Middle frontal gyrus (tissue), 1 donor: ENCODE results near the gene BICDL1.

Experiments
- DNase-seq: peaks from one replicate; pipeline ENCODE4 v3.0.0-alpha.2; 2015; ENCODE audit warnings: low spot score; ENCODE audit errors: extremely low spot score

Gene BICDL1

DNA sequence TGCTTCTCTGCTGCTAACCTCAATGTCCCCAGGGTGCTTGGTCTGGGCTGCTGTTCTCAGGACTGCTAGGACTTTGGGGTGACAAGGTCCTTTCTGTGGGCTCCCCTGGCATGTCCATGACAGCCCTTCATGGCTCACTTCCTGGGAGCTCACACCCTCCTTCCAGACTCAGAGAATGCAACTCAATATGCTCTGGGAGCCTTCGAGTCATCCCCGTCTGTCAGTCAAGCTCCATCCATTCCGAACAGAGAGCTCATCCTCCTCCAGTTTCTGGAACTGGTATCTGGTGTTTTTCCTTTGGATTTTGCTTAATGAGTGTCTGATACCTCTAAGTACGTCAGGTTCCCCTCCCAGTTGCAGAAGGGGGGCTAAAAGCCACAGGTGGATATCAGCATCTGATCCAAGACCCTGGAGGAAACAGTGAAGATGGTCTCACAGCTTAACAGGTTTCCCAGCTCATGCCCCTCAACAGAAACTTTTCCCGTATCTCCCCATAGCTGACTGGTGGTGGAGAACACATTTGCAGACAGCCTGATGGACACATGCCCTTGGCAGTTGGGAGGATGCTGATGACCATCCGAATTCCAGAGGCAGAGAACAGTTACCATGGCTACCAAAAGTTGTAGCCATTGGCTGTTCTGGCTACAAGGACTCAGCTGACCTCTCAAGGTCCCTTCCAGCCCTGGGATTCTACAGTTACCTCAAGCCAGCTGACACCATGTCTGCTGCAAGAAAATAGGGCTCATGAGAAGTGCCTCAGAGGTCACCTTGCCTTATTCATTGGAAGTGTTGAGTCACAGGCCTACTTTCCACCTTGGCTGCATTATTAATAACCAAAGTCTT, 137.0 kb downstream of the BICDL1 start:
- DNase-seq = no peak

- DNase-seq = no peak
Measured at GRCh38 chr12:120126635-120127005, 137.6 kb downstream of the BICDL1 start.

- no peak for DNase-seq
Measured at GRCh38 chr12:120130011-120130410, 141.0 kb downstream of the BICDL1 start.

- DNase-seq = no peak
Measured at GRCh38 chr12:120131116-120131515, 142.1 kb downstream of the BICDL1 start.

GRCh38 chr12:120132054-120132836, 143.2 kb downstream of the BICDL1 start:
- DNase-seq = no peak

DNA sequence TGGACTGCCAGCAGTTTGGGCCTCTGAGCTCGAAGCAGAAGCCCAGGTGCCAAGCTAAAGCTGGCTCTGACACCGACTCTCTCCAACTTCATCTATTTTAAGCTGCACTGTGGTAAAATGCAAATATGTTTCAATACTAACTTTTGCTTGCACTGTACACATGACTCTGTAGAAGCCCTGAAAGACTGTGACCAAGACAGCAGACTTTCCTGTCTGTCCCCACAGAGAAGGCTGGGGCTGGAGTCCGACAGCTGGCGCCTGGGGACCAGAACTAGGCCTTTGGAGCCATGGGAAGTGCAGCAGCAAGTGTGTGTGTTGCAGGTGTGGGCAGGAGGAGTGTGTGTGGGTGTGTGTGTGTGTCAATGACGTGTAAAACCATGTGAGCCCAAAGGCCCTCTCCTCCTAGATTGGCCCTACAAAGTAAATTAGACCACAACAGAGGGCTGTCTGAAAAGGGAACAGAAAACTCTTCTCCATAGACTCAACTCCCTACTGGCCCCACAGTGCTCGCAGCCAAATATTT, 143.9 kb downstream of the BICDL1 start:
- no peak for DNase-seq

- DNase-seq = no peak
Measured at GRCh38 chr12:120134307-120134980, 145.4 kb downstream of the BICDL1 start.

GRCh38 chr12:120136093-120136770, 147.2 kb downstream of the BICDL1 start:
- DNase-seq = no peak

DNA sequence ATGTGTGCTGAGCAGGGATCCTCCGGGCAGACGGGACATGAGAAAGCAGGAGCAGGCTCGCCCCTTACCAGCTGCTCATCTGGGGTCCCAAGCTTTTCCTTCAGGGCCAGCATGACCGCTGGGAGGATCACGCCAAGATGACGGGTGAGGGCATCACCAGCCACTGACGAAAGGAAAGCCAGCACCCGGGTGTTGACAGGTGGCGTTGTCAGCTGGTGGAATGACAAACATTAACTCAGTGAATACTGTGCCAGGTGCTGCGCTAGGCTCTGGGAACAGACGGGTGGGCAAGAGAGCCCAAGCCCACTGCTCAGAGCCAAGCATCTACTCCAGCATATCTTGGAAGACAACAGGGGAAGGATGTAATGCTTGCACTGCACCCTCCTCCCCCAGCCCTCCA, 148.8 kb downstream of the BICDL1 start:
- DNase-seq = no peak

GRCh38 chr12:120138366-120138765, 149.3 kb downstream of the BICDL1 start:
- DNase-seq = peak; percentile 60

DNA sequence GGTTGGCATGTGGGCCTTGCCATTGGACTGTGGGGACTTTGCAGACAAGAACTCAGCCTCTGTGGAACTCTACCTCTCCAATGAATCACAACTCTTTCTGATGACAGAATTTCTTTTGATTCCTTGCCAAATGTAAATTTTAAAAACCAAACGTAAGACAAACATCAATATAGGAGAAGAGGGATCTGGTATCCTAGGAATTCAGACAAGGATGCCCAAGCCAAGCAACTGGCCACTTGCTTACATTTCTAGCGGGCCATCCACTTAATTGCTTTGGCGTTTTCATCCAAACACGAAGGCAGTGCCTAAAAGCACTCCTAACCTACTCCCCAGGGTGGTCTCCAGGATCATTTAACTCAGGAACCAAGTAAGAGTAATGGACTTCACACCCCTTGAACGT, 150.9 kb downstream of the BICDL1 start:
- DNase-seq = no peak

- DNase-seq = no peak
Measured at GRCh38 chr12:120140603-120141002, 151.6 kb downstream of the BICDL1 start.

GRCh38 chr12:120141336-120141735, 152.3 kb downstream of the BICDL1 start:
- no peak for DNase-seq

- DNase-seq = no peak
Measured at GRCh38 chr12:120142231-120142877, 153.3 kb downstream of the BICDL1 start.
